Small intestine (tissue), 7 donors: ENCODE data around the gene HPS4. TPM values are rescaled to one million over a fixed set of nuclear protein-coding genes. Genes with fewer than 3 reads are reported as not detected.

ENCODE experiments used
- DNase-seq, 2 donors: peaks; one replicate each; pipeline versions ENCODE4 v3.0.0 to v3.0.0-alpha.2; 2013
- FAIRE-seq: peaks from 2 replicates; lab custom pipeline; 2012; peaks lifted over from hg19 to GRCh38; lab: Jason Lieb, UNC
- H3K27ac ChIP-seq, 3 donors: one replicate each; pipeline ENCODE4 v1.5.1; 2013; ENCODE audit warnings: low read length in 2 of 3, mild to moderate bottlenecking in 2 of 3, control low read depth in 1 of 3, inconsistent platforms in 1 of 3, low read depth in 1 of 3, moderate library complexity in 1 of 3
- H3K27me3 ChIP-seq, 3 donors: one replicate each; pipeline ENCODE4 v1.6.1; 2013; ENCODE audit warnings: low read length in 3 of 3, inconsistent platforms in 1 of 3; ENCODE audit not compliant: control insufficient read depth in 3 of 3, insufficient read depth in 3 of 3
- H3K36me3 ChIP-seq, 3 donors: one replicate each; pipeline ENCODE4 v1.6.1; 2013; ENCODE audit warnings: low read length in 3 of 3, inconsistent platforms in 1 of 3, low read depth in 1 of 3, mild to moderate bottlenecking in 1 of 3, moderate library complexity in 1 of 3; ENCODE audit not compliant: control insufficient read depth in 3 of 3, insufficient read depth in 2 of 3
- H3K4me1 ChIP-seq, 3 donors: one replicate each; pipeline ENCODE4 v1.6.1; 2013; ENCODE audit warnings: low read length in 2 of 3, inconsistent platforms in 1 of 3, low read depth in 1 of 3, mild to moderate bottlenecking in 1 of 3, moderate library complexity in 1 of 3; ENCODE audit not compliant: control insufficient read depth in 3 of 3, insufficient read depth in 2 of 3
- H3K4me3 ChIP-seq, 3 donors: one replicate each; pipeline ENCODE4 v1.5.1; 2013; ENCODE audit warnings: low read length in 3 of 3, control low read depth in 1 of 3, inconsistent platforms in 1 of 3, low read depth in 1 of 3, mild to moderate bottlenecking in 1 of 3, moderate library complexity in 1 of 3
- H3K9me3 ChIP-seq, 2 donors: one replicate each; pipeline ENCODE4 v1.6.1; 2013; ENCODE audit warnings: low read depth in 1 of 2, low read length in 1 of 2; ENCODE audit not compliant: control insufficient read depth in 2 of 2, insufficient read depth in 1 of 2
- WGBS, 3 donors: extraction: QIAGEN DNeasy Blood & Tissue Kit; methylation state at CpG; one replicate each; pipeline ENCODE4 v1.1.7; 2013; 5-methylcytosine and 5-hydroxymethylcytosine counted together
- polyA plus RNA-seq, 4 donors: library from polyadenylated mRNA; stranded (reverse) in 3 of 4; unstranded in 1 of 4; fragments of 200-250 nt in 3 of 4; fragments of 120-200 nt in 1 of 4; gene quantifications; one replicate each; pipeline versions ENCODE4 v1.2.1 to v1.2.3, GENCODE V29; 2013
- donor health status: healthy with polysubstance abuse.
- donor health status: control.
- donor health status: control.
- donor health status: Bipolar disorder and iron deficiency.
- donor health status: healthy.

HPS4 gene
- polyA plus RNA-seq, 4 donors: 9.8 to 49.2 (median 14.3) TPM

- DNase-seq (no peak), FAIRE-seq (no peak)
- Histone ChIP-seq H3K36me3 (peaks cover 4 to 37% (median 6%) of the 10 kb centered on the region in 3 donors), H3K9me3 (no peaks in the 10 kb centered on the region), H3K4me3 (no peak overlapping the region), H3K27ac (no peak overlapping the region), H3K4me1 (no peaks in the 10 kb centered on the region), H3K27me3 (peaks cover 0 to 2% (median 0%) of the 10 kb centered on the region in 3 donors)
- 76 to 83% (median 78%) methylated on average over 4 to 6 of the region's 6 CpGs for WGBS, 3 donors
Measured at GRCh38 chr22:26448941-26449340, 34.6 kb downstream of the HPS4 start.

- 62 to 79% (median 68%) methylated on average over 5 of the region's 5 CpGs for WGBS, 3 donors
Measured at GRCh38 chr22:26448334-26448733, 35.2 kb downstream of the HPS4 start.

GRCh38 chr22:26447584-26448329, 35.8 kb downstream of the HPS4 start:
- WGBS, 3 donors: 75 to 78% (median 77%) methylated on average over 15 of the region's 15 CpGs
- DNase-seq (no peak), FAIRE-seq (no peak)
- Histone ChIP-seq H3K9me3 (no peaks in the 10 kb centered on the region), H3K27me3 (peaks cover 0 to 2% (median 0%) of the 10 kb centered on the region in 3 donors), H3K4me1 (no peaks in the 10 kb centered on the region), H3K4me3 (no peak overlapping the region), H3K36me3 (peaks cover 3 to 26% (median 6%) of the 10 kb centered on the region in 3 donors), H3K27ac (no peak overlapping the region)

More at GRCh38 chr22:26448334-26448733, 35.2 kb downstream of the HPS4 start:
- no peak overlapping the region for H3K4me3 ChIP-seq
- no peak overlapping the region for H3K27ac ChIP-seq
- H3K4me1 ChIP-seq: no peaks in the 10 kb centered on the region
- peaks cover 0 to 2% (median 0%) of the 10 kb centered on the region in 3 donors for H3K27me3 ChIP-seq
- H3K9me3 ChIP-seq: no peaks in the 10 kb centered on the region
- DNase-seq (no peak), FAIRE-seq (no peak)
- H3K36me3 ChIP-seq: peaks cover 4 to 31% (median 6%) of the 10 kb centered on the region in 3 donors

DNA sequence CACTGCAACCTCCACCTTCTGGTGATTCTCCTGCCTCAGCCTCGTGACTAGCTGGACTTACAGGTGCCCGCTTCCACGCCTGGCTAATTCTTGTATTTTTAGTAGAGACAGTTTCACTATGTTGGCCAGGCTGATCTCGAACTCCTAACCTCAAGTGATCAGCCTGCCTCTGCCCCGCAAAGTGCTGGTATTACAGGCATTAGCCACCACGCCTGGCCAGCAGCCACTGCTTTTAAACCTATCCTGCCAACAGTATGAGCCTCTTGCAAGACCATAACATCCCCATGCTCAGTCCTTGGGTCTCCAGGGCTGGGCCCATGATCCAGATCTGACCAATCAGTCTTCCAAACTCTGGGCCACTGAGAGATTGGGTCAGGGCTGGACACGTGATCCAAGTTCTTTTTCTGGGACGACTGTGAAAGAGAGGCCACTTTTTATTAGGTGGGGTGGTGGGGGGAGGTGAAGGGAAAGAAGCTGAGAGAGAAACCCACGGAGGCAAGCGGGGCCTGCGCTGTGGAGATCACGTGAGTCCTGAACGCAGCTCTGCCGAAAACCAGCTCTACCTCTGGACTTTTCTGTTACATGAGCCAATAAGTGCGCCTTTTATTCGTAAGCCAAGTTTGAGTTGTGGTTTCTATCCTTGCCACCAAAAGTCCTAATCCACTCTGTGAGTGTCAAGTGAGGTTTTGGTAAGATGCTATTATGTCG, 36.6 kb downstream of the HPS4 start:
- no peak for FAIRE-seq

GRCh38 chr22:26445577-26446275, 37.9 kb downstream of the HPS4 start:
- DNase-seq (peak in 1 of 2 donors; percentile 15), FAIRE-seq (no peak)
- Histone ChIP-seq H3K27me3 (peaks cover 0 to 2% (median 0%) of the 10 kb centered on the region in 3 donors), H3K27ac (no peak overlapping the region), H3K9me3 (no peaks in the 10 kb centered on the region), H3K4me3 (no peak overlapping the region), H3K36me3 (peaks cover 0 to 9% (median 0%) of the 10 kb centered on the region in 3 donors), H3K4me1 (no peaks in the 10 kb centered on the region)
- 45 to 74% (median 53%) methylated on average over 15 of the region's 15 CpGs for WGBS, 3 donors

More for the DNA sequence above, 36.6 kb downstream of the HPS4 start:
- H3K9me3 ChIP-seq: no peaks in the 10 kb centered on the region
- H3K4me1 ChIP-seq: no peaks in the 10 kb centered on the region
- no peak overlapping the region for H3K4me3 ChIP-seq
- no peak for DNase-seq
- no peak overlapping the region for H3K27ac ChIP-seq
- peaks cover 0 to 2% (median 0%) of the 10 kb centered on the region in 3 donors for H3K27me3 ChIP-seq
- H3K36me3 ChIP-seq: peaks cover 0 to 20% (median 6%) of the 10 kb centered on the region in 3 donors
- 85 to 91% (median 88%) methylated on average over 17 of the region's 17 CpGs for WGBS, 3 donors

- Histone ChIP-seq H3K4me3 (no peak overlapping the region), H3K9me3 (no peaks in the 10 kb centered on the region), H3K36me3 (peaks cover 0 to 3% (median 0%) of the 10 kb centered on the region in 3 donors), H3K4me1 (no peaks in the 10 kb centered on the region), H3K27me3 (peaks cover 0 to 2% (median 0%) of the 10 kb centered on the region in 3 donors), H3K27ac (no peak overlapping the region)
- no peak for FAIRE-seq
- DNase-seq: no peak
- 79 to 87% (median 84%) methylated on average over 8 of the region's 8 CpGs for WGBS, 3 donors
Measured at GRCh38 chr22:26444777-26445176, 38.8 kb downstream of the HPS4 start.

DNA sequence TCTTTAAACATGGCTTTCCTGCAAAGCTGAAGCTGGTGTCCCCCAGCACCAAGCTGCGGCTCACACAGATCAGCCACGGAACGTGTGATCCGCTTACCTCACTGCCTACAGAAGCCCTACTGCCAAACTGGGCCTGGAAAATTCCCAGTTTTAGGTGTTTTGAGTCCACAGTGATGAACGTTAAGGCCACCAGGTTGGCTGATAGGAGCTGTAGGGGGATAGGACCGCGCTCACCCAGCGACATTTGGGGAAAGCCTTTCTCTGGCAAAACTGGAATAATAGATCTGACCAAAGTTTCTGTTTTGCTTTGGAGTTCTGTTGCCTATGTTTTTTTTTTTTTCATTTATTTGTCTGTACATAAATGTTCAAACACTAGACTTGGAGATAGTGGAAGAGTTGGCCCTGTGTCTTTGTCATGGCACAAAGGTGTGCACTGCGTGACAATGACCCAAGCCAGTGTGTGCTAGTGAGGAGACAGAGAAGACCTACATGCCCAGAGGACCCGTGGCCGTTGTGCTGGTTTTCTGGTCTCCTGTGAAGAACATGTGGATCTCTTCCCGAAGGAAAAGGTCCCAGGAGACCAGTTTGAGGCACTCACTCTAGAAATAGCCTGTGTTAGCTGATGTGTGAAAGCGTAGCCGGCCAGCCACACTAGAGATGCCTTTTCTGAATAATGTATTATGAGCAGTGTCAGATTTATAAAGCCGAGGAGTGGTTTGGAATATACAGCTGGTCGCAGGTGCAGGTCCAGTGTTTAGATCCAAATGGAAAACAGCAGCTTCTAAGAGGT, 39.5 kb downstream of the HPS4 start:
- H3K4me1 ChIP-seq: no peaks in the 10 kb centered on the region
- WGBS, 3 donors: 91 to 94% (median 93%) methylated on average over 16 of the region's 16 CpGs
- H3K4me3 ChIP-seq: no peak overlapping the region
- H3K27me3 ChIP-seq: peaks cover 0 to 2% (median 0%) of the 10 kb centered on the region in 3 donors
- H3K9me3 ChIP-seq: no peaks in the 10 kb centered on the region
- H3K36me3 ChIP-seq: no peaks in the 10 kb centered on the region
- FAIRE-seq: no peak
- no peak for DNase-seq
- no peak overlapping the region for H3K27ac ChIP-seq
